Fibroblast of lung (primary cell): Measurements from ENCODE around the gene PAEP. TPM values are rescaled to one million over a fixed set of nuclear protein-coding genes. Genes with fewer than 3 reads are reported as not detected.

Experiments used
- DNase-seq, 2 donors: peaks; one replicate each; pipeline versions ENCODE4 v3.0.0 to v3.0.0-alpha.2; 2010; ENCODE audit warnings: low read depth in 2 of 2
- H2AFZ ChIP-seq: 2 replicates; pipeline ENCODE4 v1.5.1; 2012; ENCODE audit warnings: low read length, control low read depth, inconsistent platforms
- H3K27ac ChIP-seq: 2 replicates; pipeline ENCODE4 v1.5.1; 2011; ENCODE audit warnings: low read length, control low read depth; ENCODE audit not compliant: insufficient read depth
- H3K27me3 ChIP-seq: 2 replicates; pipeline ENCODE4 v1.5.1; 2011; ENCODE audit warnings: mild to moderate bottlenecking, low read length; ENCODE audit not compliant: control insufficient read depth, insufficient read depth
- H3K36me3 ChIP-seq: 2 replicates; pipeline ENCODE4 v1.5.1; 2011; ENCODE audit warnings: low read length; ENCODE audit not compliant: control insufficient read depth, insufficient read depth
- H3K4me1 ChIP-seq: 2 replicates; pipeline ENCODE4 v1.5.1; 2011; ENCODE audit warnings: low read length; ENCODE audit not compliant: control insufficient read depth, insufficient read depth; ENCODE audit errors: extremely low read depth
- H3K4me2 ChIP-seq: 2 replicates; pipeline ENCODE4 v1.5.1; 2011; ENCODE audit warnings: low read length, control low read depth; ENCODE audit not compliant: insufficient read depth; ENCODE audit errors: extremely low read depth
- H3K4me3 ChIP-seq, 4 experiments: fragments of 200-600 bp in 1 of 4; sonication (generic) in 1 of 4; replicated peaks in 1 of 4; 2 replicates each; pipeline ENCODE4 v1.5.1; 2011 to 2016; ENCODE audit warnings: low read length in 4 of 4, low read depth in 3 of 4, mild to moderate bottlenecking in 3 of 4, control low read depth in 2 of 4, inconsistent platforms in 1 of 4, mixed read lengths in 1 of 4; ENCODE audit not compliant: insufficient read depth in 1 of 4; ENCODE audit errors: control extremely low read depth in 1 of 4
- H3K79me2 ChIP-seq: 2 replicates; pipeline ENCODE4 v1.5.1; 2012; ENCODE audit warnings: mild to moderate bottlenecking, low read length, inconsistent platforms; ENCODE audit not compliant: control insufficient read depth, insufficient read depth
- H3K9ac ChIP-seq: 2 replicates; pipeline ENCODE4 v1.5.1; 2011; ENCODE audit warnings: mild to moderate bottlenecking, low read length, control low read depth; ENCODE audit not compliant: insufficient read depth
- H3K9me3 ChIP-seq: 2 replicates; pipeline ENCODE4 v1.5.1; 2012; ENCODE audit warnings: low read depth, low read length; ENCODE audit not compliant: control insufficient read depth, insufficient read depth
- H4K20me1 ChIP-seq: 2 replicates; pipeline ENCODE4 v1.5.1; 2011; ENCODE audit warnings: low read length; ENCODE audit not compliant: control insufficient read depth, insufficient read depth; ENCODE audit errors: extremely low read depth
- EZH2 ChIP-seq: IDR thresholded peaks from 2 replicates; pipeline ENCODE4 v1.5.1; 2012; ENCODE audit warnings: low read length, control low read depth, mild to moderate bottlenecking; ENCODE audit errors: missing control alignments
- polyA plus RNA-seq, 2 donors: library from polyadenylated mRNA; depleted of rRNA in 1 of 2; stranded (reverse) in 1 of 2; unstranded in 1 of 2; fragments of >200 nt; gene quantifications; 2 replicates each; pipeline ENCODE4 v1.2.1, GENCODE V29; 2011 to 2012; ENCODE audit warnings: missing spikeins in 1 of 2
- total RNA-seq: library from RNA; depleted of rRNA; stranded (reverse); fragments of >200 nt; gene quantifications from 2 replicates; pipeline ENCODE4 v1.2.1, GENCODE V29; 2014
- TF ChIP-seq, protein P1 (sequence below), 2 donors: IDR thresholded peaks in 1 of 2; conservative IDR thresholded peaks in 1 of 2; 1 replicate in 1 of 2; 2 replicates in 1 of 2; pipeline ENCODE4 v1.5.1; 2011 to 2012; ENCODE audit warnings: low read length in 2 of 2, control low read depth in 1 of 2, inconsistent platforms in 1 of 2, low read depth in 1 of 2, mild to moderate bottlenecking in 1 of 2

Gene PAEP
- total and polyA plus RNA-seq, 2 donors (not counting 1 experiment from before 2014, with no cell fraction given): not detected

GRCh38 chr9:135591506-135592330, 30.2 kb downstream of the PAEP start:
- no peak overlapping the region for H3K4me2 ChIP-seq
- H2AFZ ChIP-seq: no peak overlapping the region
- H3K27ac ChIP-seq: no peak overlapping the region
- H3K36me3 ChIP-seq: no peaks in the 10 kb centered on the region
- no peak overlapping the region for H3K4me3 ChIP-seq
- no peaks in the 10 kb centered on the region for H4K20me1 ChIP-seq
- DNase-seq: no peak
- no peaks in the 10 kb centered on the region for H3K4me1 ChIP-seq
- no peaks in the 10 kb centered on the region for H3K79me2 ChIP-seq
- no peaks in the 10 kb centered on the region for H3K9me3 ChIP-seq
- no peak overlapping the region for H3K9ac ChIP-seq
- H3K27me3 ChIP-seq: no peaks in the 10 kb centered on the region
- no peak for TF ChIP-seq EZH2
- TF ChIP-seq, protein P1, sequence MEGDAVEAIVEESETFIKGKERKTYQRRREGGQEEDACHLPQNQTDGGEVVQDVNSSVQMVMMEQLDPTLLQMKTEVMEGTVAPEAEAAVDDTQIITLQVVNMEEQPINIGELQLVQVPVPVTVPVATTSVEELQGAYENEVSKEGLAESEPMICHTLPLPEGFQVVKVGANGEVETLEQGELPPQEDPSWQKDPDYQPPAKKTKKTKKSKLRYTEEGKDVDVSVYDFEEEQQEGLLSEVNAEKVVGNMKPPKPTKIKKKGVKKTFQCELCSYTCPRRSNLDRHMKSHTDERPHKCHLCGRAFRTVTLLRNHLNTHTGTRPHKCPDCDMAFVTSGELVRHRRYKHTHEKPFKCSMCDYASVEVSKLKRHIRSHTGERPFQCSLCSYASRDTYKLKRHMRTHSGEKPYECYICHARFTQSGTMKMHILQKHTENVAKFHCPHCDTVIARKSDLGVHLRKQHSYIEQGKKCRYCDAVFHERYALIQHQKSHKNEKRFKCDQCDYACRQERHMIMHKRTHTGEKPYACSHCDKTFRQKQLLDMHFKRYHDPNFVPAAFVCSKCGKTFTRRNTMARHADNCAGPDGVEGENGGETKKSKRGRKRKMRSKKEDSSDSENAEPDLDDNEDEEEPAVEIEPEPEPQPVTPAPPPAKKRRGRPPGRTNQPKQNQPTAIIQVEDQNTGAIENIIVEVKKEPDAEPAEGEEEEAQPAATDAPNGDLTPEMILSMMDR (conservative IDR thresholded peaks at IDR 0.05 in 1 of 2, IDR thresholded peaks at IDR 0.05 in 1 of 2; ENCODE audit: low read depth in 1 of 2, low read length in 2 of 2): no peak

- H3K9ac ChIP-seq: no peak overlapping the region
- no peaks in the 10 kb centered on the region for H3K4me1 ChIP-seq
- H3K27ac ChIP-seq: no peak overlapping the region
- H4K20me1 ChIP-seq: no peaks in the 10 kb centered on the region
- no peaks in the 10 kb centered on the region for H3K9me3 ChIP-seq
- no peaks in the 10 kb centered on the region for H3K27me3 ChIP-seq
- no peak for DNase-seq
- no peak overlapping the region for H2AFZ ChIP-seq
- no peaks in the 10 kb centered on the region for H3K36me3 ChIP-seq
- H3K4me2 ChIP-seq: no peak overlapping the region
- no peaks in the 10 kb centered on the region for H3K79me2 ChIP-seq
- H3K4me3 ChIP-seq: no peak overlapping the region
- TF ChIP-seq, protein P1 (conservative IDR thresholded peaks at IDR 0.05 in 1 of 2, IDR thresholded peaks at IDR 0.05 in 1 of 2; ENCODE audit: low read depth in 1 of 2, low read length in 2 of 2): no peak
- TF ChIP-seq EZH2: no peak
Measured at GRCh38 chr9:135592331-135592590, 30.7 kb downstream of the PAEP start.

GRCh38 chr9:135592625-135593024, 31.1 kb downstream of the PAEP start:
- Histone ChIP-seq H3K79me2 (no peaks in the 10 kb centered on the region), H3K4me3 (no peak overlapping the region)

More at GRCh38 chr9:135592625-135593024, 31.1 kb downstream of the PAEP start:
- H3K36me3 ChIP-seq: no peaks in the 10 kb centered on the region
- H3K27me3 ChIP-seq: no peaks in the 10 kb centered on the region
- H4K20me1 ChIP-seq: no peaks in the 10 kb centered on the region
- H3K27ac ChIP-seq: no peak overlapping the region
- no peak for TF ChIP-seq EZH2
- TF ChIP-seq, protein P1 (conservative IDR thresholded peaks at IDR 0.05 in 1 of 2, IDR thresholded peaks at IDR 0.05 in 1 of 2; ENCODE audit: low read depth in 1 of 2, low read length in 2 of 2): no peak
- H3K9ac ChIP-seq: no peak overlapping the region
- no peak overlapping the region for H2AFZ ChIP-seq
- no peak for DNase-seq
- no peaks in the 10 kb centered on the region for H3K4me1 ChIP-seq
- no peak overlapping the region for H3K4me2 ChIP-seq
- no peaks in the 10 kb centered on the region for H3K9me3 ChIP-seq
